Measurements from ENCODE around the gene STK10. TPM values are rescaled to one million over a fixed set of nuclear protein-coding genes. Genes with fewer than 3 reads are reported as not detected.

Gene STK10
- total and polyA plus RNA-seq, 4 donors: 2.8 to 21.7 (median 7.7) TPM

- Histone ChIP-seq H3K27me3 (ENCODE audit: control insufficient read depth in 4 of 4, insufficient read depth in 4 of 4, low read length in 3 of 4) (no peaks in the 10 kb centered on the region), H3K9me3 (ENCODE audit: control insufficient read depth in 4 of 4, low read length in 3 of 4) (no peaks in the 10 kb centered on the region), H3K27ac (ENCODE audit: low read depth in 1 of 2, low read length in 2 of 2) (no peak overlapping the region), H3K36me3 (ENCODE audit: control insufficient read depth in 4 of 4, insufficient read depth in 3 of 4, low read depth in 1 of 4, low read length in 3 of 4) (no peaks in the 10 kb centered on the region), H3K4me3 (ENCODE audit: low read depth in 1 of 3, low read length in 3 of 3) (no peak overlapping the region), H3K9ac (ENCODE audit: low read depth in 1 of 2, low read length in 2 of 2) (peak overlapping the region in 1 of 2 donors; percentile 30), H3K4me1 (ENCODE audit: control insufficient read depth in 4 of 4, insufficient read depth in 4 of 4, low read length in 3 of 4) (peaks cover 0 to 19% (median 5%) of the 10 kb centered on the region in 4 donors)
- DNase-seq (ENCODE audit: low spot score): no peak
- TF ChIP-seq RAD21 (IDR thresholded peaks at IDR 0.05) (no peak), CTCF (IDR thresholded peaks at IDR 0.05; ENCODE audit: low read depth, low read length, missing input control) (no peak), MAX (IDR thresholded peaks at IDR 0.05) (no peak)
- WGBS: 81% methylated on average over 4 of the region's 4 CpGs
These were observed 4.1 kb downstream of the STK10 start for GRCh38 chr5:172183881-172184280.

DNA sequence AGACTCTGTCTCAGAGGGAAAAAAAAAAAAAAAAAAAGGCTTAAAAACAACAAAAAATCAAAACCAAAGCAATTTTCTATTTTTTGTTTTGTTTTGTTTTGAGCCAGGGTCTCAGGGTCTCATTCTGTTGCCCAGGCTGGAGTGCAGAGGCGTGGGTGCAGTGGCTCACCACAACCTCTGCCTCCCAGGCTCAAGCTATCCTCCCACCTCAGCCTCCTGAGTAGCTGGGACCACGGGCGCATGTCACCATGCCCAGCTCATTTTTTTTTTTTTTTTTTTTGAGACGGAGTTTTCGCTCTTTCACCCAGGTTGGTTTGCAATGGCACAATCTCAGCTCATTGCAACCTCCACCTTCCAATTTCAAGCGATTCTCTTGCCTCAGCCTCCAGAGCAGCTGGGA, 5.7 kb downstream of the STK10 start:
- no peak for DNase-seq (ENCODE audit: low spot score)
- no peak overlapping the region for H3K4me3 ChIP-seq (ENCODE audit: low read depth in 1 of 3, low read length in 3 of 3)
- H3K4me1 ChIP-seq (ENCODE audit: control insufficient read depth in 4 of 4, insufficient read depth in 4 of 4, low read length in 3 of 4): peaks cover 0 to 11% (median 4%) of the 10 kb centered on the region in 4 donors
- 87% methylated on average over 6 of the region's 6 CpGs for WGBS
- no peaks in the 10 kb centered on the region for H3K27me3 ChIP-seq (ENCODE audit: control insufficient read depth in 4 of 4, insufficient read depth in 4 of 4, low read length in 3 of 4)
- no peaks in the 10 kb centered on the region for H3K36me3 ChIP-seq (ENCODE audit: control insufficient read depth in 4 of 4, insufficient read depth in 3 of 4, low read depth in 1 of 4, low read length in 3 of 4)
- no peak for TF ChIP-seq TAF1 (conservative IDR thresholded peaks at IDR 0.05)
- no peak for TF ChIP-seq HNF4G (IDR thresholded peaks at IDR 0.05)
- no peak for TF ChIP-seq JUND (IDR thresholded peaks at IDR 0.05)
- no peak for TF ChIP-seq RXRA (IDR thresholded peaks at IDR 0.05)
- TF ChIP-seq YY1 (IDR thresholded peaks at IDR 0.05): no peak
- TF ChIP-seq ATF3 (IDR thresholded peaks at IDR 0.05): no peak
- TF ChIP-seq HNF4A (conservative IDR thresholded peaks at IDR 0.05): no peak
- TF ChIP-seq MAX (IDR thresholded peaks at IDR 0.05): no peak
- no peak for TF ChIP-seq FOXA1 (IDR thresholded peaks at IDR 0.05)
- no peak for TF ChIP-seq SP1 (IDR thresholded peaks at IDR 0.05)
- no peak for TF ChIP-seq EGR1 (IDR thresholded peaks at IDR 0.05; ENCODE audit: low read depth in 2 of 2)
- no peak for TF ChIP-seq RAD21 (IDR thresholded peaks at IDR 0.05)
- no peak for TF ChIP-seq GABPA (IDR thresholded peaks at IDR 0.05 in 1 of 2, conservative IDR thresholded peaks at IDR 0.05 in 1 of 2)
- TF ChIP-seq FOXA2 (IDR thresholded peaks at IDR 0.05): no peak
- TF ChIP-seq CTCF (IDR thresholded peaks at IDR 0.05; ENCODE audit: low read depth, low read length, missing input control): no peak
- no peak for TF ChIP-seq NR2F2 (IDR thresholded peaks at IDR 0.05)
- H3K9ac ChIP-seq (ENCODE audit: low read depth in 1 of 2, low read length in 2 of 2): no peak overlapping the region
- no peaks in the 10 kb centered on the region for H3K9me3 ChIP-seq (ENCODE audit: control insufficient read depth in 4 of 4, low read length in 3 of 4)
- H3K27ac ChIP-seq (ENCODE audit: low read depth in 1 of 2, low read length in 2 of 2): no peak overlapping the region
